ENCODE data around the gene PARD3B. TPM values are rescaled to one million over a fixed set of nuclear protein-coding genes. Genes with fewer than 3 reads are reported as not detected.

The PARD3B gene
- total RNA-seq, 2 donors from 2014 or later, result 15.0 to 17.8 TPM

DNA sequence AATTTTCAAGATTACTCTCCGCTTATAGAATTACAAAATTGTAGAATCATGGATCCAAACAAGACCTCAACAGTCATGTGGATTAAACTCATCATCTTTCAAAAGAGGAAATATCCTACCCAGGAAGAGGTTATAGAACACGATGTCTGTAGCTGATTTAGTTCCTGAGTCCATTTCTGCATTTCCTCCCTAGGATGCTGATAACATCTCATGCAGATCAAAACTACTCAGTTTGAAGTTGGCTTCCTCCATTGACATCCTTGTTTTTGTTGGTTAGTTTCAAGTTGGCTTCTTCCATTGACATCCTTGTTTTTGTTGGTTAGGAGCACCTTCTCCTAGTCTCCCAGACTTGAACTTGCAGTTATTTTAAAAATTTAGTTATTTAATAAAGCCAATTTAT, 147.5 kb downstream of the PARD3B start:
- H3K36me3 ChIP-seq (replicated peaks in 1 of 2; ENCODE audit: insufficient read depth in 1 of 2, low read depth in 2 of 2), result no peaks in the 10 kb centered on the region
- no peaks in the 10 kb centered on the region for H3K9me3 ChIP-seq
- DNase-seq (no peak), ATAC-seq (no peak)
- no peak overlapping the region for H3K4me3 ChIP-seq
- H3K27ac ChIP-seq, result no peak overlapping the region
- H3K4me1 ChIP-seq, result no peaks in the 10 kb centered on the region
- no peaks in the 10 kb centered on the region for H3K27me3 ChIP-seq
- WGBS, 2 donors, result 74 to 80% methylated on average over 2 of the region's 2 CpGs
- intact Hi-C loops (cut with DNase I), result loop anchor here (10.0 kb wide), 1 partner anchor 368 kb away; no protein-coding TSS in a partner anchor
- TF ChIP-seq, protein P1, sequence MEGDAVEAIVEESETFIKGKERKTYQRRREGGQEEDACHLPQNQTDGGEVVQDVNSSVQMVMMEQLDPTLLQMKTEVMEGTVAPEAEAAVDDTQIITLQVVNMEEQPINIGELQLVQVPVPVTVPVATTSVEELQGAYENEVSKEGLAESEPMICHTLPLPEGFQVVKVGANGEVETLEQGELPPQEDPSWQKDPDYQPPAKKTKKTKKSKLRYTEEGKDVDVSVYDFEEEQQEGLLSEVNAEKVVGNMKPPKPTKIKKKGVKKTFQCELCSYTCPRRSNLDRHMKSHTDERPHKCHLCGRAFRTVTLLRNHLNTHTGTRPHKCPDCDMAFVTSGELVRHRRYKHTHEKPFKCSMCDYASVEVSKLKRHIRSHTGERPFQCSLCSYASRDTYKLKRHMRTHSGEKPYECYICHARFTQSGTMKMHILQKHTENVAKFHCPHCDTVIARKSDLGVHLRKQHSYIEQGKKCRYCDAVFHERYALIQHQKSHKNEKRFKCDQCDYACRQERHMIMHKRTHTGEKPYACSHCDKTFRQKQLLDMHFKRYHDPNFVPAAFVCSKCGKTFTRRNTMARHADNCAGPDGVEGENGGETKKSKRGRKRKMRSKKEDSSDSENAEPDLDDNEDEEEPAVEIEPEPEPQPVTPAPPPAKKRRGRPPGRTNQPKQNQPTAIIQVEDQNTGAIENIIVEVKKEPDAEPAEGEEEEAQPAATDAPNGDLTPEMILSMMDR (IDR thresholded peaks at IDR 0.05), result no peak
- TF ChIP-seq POLR2A (IDR thresholded peaks at IDR 0.05), result no peak

DNA sequence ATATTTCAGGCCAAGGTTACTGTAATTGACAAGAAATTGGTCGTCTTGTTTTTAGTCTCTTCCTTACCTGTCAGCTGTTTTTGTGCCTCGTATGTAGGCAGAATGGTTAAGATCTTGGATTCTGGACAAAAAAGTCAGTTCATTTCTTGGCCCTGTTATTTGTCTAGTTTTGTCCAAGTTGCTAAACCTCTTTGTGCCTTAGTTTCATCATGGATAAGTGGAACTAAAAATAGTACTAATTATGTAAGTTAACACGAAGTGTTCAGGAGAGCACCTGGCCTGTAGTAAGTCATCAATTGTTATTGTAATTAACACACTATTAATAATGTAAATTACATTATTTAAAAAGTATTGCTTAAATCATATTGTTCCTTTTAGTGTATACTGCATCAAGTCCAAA, 148.0 kb downstream of the PARD3B start:
- Histone ChIP-seq H3K4me1 (no peaks in the 10 kb centered on the region), H3K27ac (no peak overlapping the region), H3K4me3 (no peak overlapping the region), H3K27me3 (no peaks in the 10 kb centered on the region), H3K9me3 (no peaks in the 10 kb centered on the region), H3K36me3 (replicated peaks in 1 of 2; ENCODE audit: insufficient read depth in 1 of 2, low read depth in 2 of 2) (no peaks in the 10 kb centered on the region)
- intact Hi-C loops (cut with DNase I), result loop anchor here (10.0 kb wide), 1 partner anchor 368 kb away; no protein-coding TSS in a partner anchor
- TF ChIP-seq POLR2A (IDR thresholded peaks at IDR 0.05), result no peak
- TF ChIP-seq, protein P1 (IDR thresholded peaks at IDR 0.05), result no peak
- ATAC-seq (no peak), DNase-seq (no peak)
- WGBS, 2 donors, result 25 to 39% methylated on average over 3 of the region's 3 CpGs

DNA sequence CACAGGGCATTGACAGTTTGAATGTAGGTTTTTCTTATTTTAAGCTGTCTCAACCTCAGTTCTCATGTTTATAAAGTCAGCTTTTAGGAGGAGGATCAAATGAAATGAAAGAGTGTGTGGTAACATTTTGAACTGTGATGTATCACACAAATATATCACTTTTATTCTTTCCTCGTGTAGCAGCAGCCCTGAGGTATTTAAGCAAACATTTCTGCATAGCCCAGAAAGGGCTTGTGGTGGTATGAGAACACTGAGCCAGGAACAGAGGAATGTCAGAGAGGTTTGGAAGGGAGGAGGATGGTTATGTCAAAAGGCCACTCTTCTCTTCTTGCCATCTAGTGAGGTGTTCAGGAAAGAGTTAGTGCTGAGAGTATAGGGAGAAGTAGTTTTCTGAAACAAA, 150.2 kb downstream of the PARD3B start:
- Histone ChIP-seq H3K4me3 (no peak overlapping the region), H3K27me3 (no peaks in the 10 kb centered on the region), H3K9me3 (no peaks in the 10 kb centered on the region), H3K4me1 (peaks cover 3% of the 10 kb centered on the region), H3K36me3 (replicated peaks in 1 of 2; ENCODE audit: insufficient read depth in 1 of 2, low read depth in 2 of 2) (no peaks in the 10 kb centered on the region), H3K27ac (no peak overlapping the region)
- TF ChIP-seq POLR2A (IDR thresholded peaks at IDR 0.05), result no peak
- TF ChIP-seq, protein P1 (IDR thresholded peaks at IDR 0.05), result no peak
- WGBS, 2 donors, result 32 to 41% methylated on average over 1 of the region's 1 CpG
- intact Hi-C loops (cut with DNase I), result loop anchor here (10.0 kb wide), 1 partner anchor 371 kb away; no protein-coding TSS in a partner anchor
- ATAC-seq, result no peak
- no peak for DNase-seq

DNA sequence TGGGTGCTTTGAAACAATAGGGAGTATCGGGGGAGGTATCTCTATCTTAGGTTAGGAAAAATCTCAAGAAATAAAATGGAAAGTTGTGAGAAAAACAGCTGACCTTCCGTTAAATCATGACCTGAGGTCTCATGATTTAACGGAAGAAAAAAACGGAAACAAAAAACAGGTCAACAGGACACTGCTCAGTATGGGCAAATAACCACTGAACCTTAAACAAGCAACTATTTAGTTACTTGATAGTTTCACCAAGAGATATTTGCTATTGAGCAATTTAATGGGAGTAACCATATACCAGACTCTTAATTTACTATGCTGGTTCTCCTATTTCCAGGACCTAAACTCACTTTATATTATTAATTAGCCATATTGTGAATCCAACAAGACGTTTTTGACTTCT, 150.8 kb downstream of the PARD3B start:
- TF ChIP-seq POLR2A (IDR thresholded peaks at IDR 0.05), result no peak
- TF ChIP-seq, protein P1 (IDR thresholded peaks at IDR 0.05), result no peak
- peaks cover 5% of the 10 kb centered on the region for H3K4me1 ChIP-seq
- ATAC-seq (no peak), DNase-seq (no peak)
- H3K4me3 ChIP-seq, result no peak overlapping the region
- H3K9me3 ChIP-seq, result no peaks in the 10 kb centered on the region
- H3K27me3 ChIP-seq, result no peaks in the 10 kb centered on the region
- H3K36me3 ChIP-seq (replicated peaks in 1 of 2; ENCODE audit: insufficient read depth in 1 of 2, low read depth in 2 of 2), result no peaks in the 10 kb centered on the region
- H3K27ac ChIP-seq, result no peak overlapping the region
- intact Hi-C loops (cut with DNase I), result loop anchor here (10.0 kb wide), 1 partner anchor 371 kb away; no protein-coding TSS in a partner anchor
- WGBS, 2 donors, result 89 to 90% methylated on average over 5 of the region's 5 CpGs

DNA sequence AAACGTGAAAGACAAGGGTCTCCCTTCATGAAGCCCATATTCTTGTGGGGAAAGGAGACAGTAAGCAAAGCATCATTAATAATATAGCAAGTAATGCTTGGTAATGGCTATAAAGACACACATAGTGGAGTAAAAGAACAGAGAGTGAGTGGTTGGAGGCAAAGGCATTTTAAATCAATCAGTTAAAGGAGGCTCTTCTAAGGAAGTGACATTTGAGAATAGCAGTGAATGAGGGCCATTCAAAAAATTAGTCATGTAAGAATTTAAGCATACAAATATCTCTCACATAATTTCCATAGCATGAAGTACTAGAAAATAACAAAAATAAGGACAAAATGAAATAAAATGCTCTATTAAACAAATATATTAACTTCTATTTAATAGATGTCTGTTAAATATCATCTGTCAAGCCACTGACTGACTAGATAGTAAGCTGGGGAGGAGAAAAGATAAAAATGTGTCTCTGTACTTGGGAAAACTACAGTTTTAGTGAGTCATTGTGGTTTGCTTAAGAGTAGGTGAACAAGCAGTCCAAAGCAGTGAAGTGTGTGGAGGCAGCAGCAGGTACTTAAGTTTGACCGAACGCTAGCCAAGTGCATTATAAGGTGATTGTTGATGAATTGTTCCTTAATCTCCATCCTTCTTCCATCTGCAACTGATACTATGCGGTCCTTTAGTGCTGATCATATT, 160.1 kb downstream of the PARD3B start:
- Histone ChIP-seq H3K27me3 (no peaks in the 10 kb centered on the region), H3K4me1 (peaks cover 10% of the 10 kb centered on the region), H3K27ac (no peak overlapping the region), H3K36me3 (replicated peaks in 1 of 2; ENCODE audit: insufficient read depth in 1 of 2, low read depth in 2 of 2) (no peaks in the 10 kb centered on the region), H3K9me3 (no peaks in the 10 kb centered on the region), H3K4me3 (no peak overlapping the region)
- DNase-seq, result no peak
- intact Hi-C loops (cut with DNase I), result no loop called here
- ATAC-seq, result no peak
- TF ChIP-seq POLR2A (IDR thresholded peaks at IDR 0.05), result no peak
- TF ChIP-seq, protein P1 (IDR thresholded peaks at IDR 0.05), result no peak
- WGBS, 2 donors, result 81 to 84% methylated on average over 4 of the region's 4 CpGs
